Effector CD4-positive, alpha-beta T cell (primary cell): ENCODE measurements around the gene MYMK.
A peak's percentile ranks its signal among the peaks of the same experiment; 100 is the strongest.

ENCODE experiments used
- DNase-seq: peaks from one replicate; pipeline ENCODE4 v3.0.0-alpha.2; 2020

Gene MYMK

GRCh38 chr9:133533857-133534256 is 9.1 kb upstream of the MYMK start:
- no peak for DNase-seq

DNA sequence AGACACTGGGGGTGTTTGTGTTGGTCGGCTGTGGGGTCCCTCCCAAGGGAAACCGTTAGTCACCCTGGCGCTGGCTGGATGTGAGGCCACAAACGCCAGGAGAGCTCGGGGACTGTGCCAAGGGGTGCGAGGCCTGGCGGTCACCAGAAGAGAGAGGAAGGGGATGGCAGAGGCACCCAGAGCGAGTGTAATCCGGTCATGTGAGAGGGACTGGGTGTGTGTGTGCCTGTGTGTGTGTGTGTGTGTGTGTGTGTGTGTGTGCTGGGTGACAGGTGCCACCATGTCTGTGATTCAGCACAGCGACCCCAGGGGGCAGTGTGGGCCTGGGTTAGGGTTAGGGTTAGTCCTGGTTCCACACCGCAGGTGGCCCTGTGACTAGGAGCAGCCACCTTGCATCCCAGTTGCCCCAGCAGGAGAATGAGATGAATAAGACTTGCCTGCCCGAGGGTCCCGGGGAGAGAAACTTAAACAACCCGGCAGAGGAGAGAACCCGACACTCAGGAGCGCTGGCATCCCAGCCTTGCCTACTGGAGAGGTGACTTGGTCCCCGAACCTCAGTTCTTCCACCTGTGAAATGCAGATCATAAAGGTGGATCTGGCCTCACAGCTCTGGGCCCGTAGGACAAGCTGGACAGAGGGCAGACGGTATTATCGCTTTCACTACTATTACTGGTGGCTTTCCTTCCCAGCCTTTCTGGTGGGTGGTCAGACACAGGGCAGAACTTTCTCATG is 8.3 kb upstream of the MYMK start:
- peak; percentile 47 for DNase-seq

GRCh38 chr9:133531293-133531692 is 6.5 kb upstream of the MYMK start:
- no peak for DNase-seq

- no peak for DNase-seq
Observed at GRCh38 chr9:133529874-133530273, 5.1 kb upstream of the MYMK start.

DNA sequence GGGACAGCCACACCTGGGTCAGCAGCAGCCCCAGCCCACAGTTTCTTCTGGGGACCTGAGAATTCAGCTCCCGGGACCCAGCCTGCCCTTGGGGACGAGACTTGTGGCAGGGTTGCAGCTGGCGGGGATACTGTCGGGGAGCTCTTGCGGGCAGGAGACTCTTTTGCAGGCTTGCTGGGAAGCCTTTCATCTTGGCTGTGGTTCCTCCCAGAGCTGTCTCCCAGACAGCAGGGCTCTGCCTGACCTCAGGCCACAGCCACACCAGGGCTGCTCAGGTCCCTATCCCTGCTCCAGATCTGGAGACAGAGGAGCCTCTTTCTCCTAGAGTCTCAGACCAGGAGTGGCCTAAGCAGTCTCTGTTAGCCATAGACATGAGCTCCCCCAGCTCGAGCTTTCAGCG is 4.7 kb upstream of the MYMK start:
- DNase-seq: no peak

- DNase-seq: no peak
Observed at GRCh38 chr9:133528876-133529241, 4.1 kb upstream of the MYMK start.

DNA sequence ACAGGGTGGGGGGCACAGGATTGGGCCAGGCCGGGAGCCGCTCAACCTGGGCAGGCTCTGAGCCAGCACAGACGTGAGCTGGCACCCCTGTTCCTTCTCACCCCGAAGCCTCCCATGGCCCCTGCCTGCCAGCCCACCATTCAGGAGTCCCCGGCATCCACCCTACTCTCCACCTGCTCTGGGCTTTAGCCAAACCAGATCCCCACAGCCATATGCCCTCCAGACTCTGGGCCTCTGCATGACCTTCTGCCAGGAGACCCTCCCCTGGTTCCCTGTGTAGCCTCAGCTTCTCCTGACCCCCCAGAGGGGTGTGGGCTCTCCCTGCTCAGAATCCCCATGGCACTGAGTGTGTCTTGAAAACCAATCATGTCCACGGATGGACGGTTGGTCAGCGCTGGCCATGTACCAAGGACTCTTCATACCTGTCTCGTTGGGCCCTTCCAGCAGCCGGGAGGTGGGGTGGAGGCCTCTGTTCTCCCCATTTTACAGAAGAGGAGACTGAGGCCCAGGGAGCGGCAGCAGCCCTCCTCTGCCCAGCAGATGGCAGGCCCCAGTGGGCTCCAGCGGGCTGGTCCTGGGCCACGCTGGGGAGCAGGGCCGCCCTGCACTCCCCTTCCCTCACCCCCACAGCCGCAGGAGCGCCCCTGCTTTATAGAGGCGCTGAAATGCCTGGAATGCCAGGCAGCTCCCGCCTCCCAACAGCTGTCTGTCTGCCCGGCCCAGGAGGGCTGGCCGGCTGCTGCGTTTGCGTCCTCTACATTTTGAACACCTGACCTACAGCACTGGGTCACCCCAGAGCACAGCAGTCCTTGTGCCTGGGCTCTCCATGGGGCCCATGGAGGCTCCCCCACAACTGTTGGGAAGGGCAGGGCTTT is 3.5 kb upstream of the MYMK start:
- DNase-seq: no peak

GRCh38 chr9:133527444-133527920 is 2.7 kb upstream of the MYMK start:
- no peak for DNase-seq

DNA sequence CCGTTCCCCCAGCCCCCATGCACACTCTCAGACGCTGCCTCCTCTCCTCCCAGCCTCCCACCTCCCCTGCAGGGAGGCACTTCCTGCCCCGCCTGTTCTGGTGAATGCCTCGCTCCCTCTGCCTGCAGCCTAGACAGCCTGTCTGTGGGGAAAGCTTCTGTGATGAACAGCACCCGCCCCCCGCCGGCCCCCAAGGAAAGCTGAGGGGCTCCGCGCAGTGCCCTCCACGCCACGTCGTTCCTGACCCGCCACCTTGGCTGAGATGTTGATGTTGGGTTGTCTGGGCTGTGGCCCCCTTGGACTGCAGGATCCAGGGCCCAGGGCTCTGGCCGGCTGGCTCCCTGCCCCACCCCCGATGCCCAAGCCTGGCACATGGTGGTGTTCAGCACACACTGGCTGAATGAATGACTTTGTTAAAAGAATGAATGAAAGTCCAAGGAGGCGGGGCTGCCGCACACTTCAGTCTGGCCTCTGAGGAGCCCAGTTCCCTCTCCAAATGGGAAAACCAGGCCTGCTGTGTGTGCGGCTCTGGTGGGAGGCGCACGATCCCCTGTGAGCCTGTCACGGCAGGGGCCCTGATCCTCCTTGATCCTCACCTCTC is 2.1 kb upstream of the MYMK start:
- no peak for DNase-seq

DNA sequence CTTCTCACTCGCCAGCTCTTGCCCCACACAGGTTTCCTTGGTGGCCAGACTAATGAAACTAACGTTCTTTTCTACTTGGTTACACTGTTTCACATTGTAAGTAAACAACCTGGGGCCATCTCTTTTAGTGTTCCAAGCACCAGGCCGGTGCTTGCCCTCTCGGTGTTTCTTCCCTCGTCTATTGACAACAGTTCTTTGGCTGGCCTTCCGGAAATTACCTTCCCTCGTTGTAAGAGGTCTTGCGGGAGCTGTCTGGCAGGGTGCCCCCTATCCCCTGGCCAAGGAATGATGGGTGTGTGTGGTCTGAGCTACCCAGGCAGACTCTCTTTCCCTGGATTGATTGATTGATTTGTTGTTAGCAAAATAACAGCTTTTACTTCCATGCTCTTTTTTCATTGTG is 918 bp upstream of the MYMK start:
- DNase-seq: no peak

DNA sequence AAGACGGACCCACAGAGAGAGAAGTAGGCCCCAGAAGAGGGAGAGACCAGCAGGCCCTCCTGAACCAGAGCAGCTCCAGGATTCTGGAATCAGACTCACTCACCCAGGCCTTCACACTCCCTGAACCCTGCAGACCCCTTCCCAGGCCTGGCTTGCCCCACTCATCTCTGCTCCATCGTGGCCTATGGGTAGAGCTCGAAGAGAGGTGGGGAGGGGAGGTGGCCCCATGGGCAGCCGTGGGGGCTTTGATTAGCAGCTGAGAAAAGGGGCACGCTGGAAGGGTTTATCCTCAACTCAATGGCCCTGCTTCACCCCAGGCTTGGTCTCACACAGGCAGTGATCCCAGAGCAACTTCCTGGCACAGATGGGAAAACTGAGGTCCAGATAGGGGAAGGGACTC is 613 bp downstream of the MYMK start:
- no peak for DNase-seq

DNA sequence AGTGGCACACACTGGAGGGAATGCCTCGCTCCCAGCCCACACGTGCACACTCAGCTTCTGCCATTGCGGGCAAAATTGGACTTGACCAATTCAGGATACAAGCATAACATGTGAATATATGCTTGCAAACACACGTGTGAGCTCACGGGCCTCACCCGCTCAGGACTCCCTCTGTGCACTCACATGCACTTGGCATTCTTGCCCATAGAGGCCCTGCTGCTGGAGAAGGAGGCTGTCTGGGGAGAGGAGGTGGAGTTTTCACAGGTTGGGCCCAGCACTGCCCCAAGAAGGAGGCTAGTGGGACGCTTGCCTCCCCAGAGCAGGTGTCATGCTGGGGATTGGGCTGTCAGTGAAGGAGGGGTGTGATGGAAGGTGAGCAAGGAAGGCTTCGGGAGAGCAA is 1.7 kb downstream of the MYMK start:
- DNase-seq: no peak

DNA sequence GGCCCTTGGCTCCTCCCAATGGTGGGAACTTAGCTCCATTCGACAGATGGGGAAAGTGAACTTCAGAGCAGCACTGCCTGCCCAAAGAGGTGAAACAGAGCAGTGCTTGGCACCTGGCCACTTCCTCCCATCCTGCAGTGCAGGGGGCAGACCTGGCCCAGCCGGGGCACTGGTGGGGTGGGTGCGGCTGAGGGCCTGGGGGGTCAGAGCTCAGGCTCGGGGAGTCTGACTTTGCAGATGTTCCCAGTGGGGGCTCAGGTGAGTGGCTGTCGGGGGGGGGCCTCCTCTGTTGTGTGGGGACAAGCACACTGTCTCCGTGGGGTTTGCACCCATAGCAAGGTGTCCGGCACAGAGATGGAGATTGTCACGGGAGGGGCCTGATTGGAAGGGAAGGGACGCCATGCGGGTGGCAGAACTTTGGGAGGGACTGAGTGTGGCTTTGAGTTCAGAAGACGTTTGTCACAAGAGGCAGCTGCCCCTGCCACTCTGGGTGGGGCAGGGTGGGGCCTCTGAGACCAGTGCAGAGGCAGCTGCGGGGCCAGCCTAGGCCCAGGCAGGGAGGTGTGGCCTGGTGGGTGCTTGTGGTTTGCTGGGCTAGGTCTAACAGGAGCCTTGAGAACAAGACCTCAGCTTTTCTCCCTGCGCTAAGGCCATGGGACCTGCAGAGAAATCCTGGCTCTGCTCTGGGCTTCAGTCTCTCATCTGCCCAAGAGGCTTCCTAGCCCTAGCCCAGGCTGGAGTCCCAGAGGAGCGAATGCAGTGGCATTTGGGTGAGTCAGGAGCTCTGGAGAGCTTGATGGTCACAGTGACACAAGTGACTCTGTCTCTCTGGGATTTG is 2.5 kb downstream of the MYMK start:
- no peak for DNase-seq

GRCh38 chr9:133521122-133522072 is 3.4 kb downstream of the MYMK start:
- no peak for DNase-seq

DNA sequence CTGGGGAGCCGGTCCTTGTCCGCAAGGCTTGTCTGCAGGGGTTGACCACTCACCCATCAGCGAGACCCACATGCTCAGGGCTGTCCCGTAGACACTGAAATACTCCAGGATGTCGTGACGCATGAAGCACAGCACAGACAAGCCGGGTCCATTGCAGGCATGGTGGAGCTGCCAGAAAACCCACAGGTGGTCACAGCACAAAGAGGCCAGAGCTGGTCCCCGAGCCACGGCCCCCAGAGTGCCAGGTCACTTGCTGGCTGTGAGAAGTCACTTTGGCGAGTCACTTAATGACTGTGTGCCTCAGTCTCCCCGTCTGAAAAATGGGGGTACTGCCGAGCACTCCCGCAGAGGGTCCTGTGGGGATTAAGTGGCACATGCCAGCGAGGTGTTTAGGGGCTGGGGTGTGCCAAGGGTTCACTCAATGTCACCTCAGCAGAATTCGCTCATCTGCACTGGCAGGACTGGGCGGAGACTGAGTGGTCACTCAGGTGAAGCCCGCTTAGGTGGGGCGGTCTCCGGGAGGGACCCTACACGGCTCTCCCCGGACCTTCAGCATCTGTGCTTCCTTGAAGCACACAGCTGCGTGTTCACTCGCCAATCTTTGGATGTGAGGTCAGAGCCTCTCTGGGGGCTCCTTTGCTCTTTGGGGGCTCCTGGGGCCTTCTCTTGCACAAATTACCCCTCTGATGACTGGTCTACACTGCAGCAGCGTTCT is 4.5 kb downstream of the MYMK start:
- no peak for DNase-seq

GRCh38 chr9:133519693-133520092 is 5.1 kb downstream of the MYMK start:
- no peak for DNase-seq

GRCh38 chr9:133518706-133519449 is 5.9 kb downstream of the MYMK start:
- DNase-seq: no peak

GRCh38 chr9:133518200-133518599 is 6.6 kb downstream of the MYMK start:
- no peak for DNase-seq

DNA sequence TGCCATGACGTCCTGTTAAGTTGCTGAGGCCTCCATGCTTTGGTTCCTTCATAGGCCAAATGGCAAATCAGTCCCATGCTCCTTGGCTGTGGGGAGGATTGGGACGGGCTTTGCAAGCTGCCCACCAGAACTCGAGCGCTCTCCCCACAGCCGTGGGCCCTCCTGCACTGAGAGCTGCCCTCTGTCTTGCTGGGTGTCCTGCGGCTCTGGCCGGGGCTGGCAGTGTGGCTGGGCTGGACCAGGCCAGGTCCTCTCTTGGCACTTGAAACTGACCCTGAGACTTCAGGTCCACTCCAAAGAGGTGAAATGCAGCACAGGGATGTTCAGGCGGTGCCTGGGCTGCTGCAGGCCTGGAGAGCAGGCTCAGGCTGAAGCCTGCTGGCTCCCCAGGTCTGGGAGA is 7.0 kb downstream of the MYMK start:
- DNase-seq: no peak

DNA sequence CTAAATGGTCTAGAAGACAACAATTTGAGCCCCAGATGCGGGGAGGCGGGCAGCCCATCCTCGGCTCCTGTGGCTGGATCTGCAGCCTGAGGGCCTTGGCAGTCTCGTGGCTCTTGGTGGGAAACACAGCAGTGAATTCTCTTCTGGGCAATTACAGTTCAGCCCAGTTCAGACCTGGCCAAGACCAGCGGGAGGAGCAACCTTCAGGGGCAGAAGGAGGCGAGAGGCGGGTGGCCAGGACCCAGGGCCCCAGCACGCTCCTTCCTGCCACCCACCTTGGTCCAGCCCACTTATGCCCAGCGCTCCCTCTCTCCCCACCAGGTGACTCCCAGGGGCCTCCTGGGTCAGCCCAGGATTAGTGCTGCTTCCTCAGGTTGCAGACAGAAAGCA is 7.8 kb downstream of the MYMK start:
- DNase-seq: no peak
